SHP77 (cell line): Measurements from ENCODE around the gene CTBP2.
A peak's percentile ranks its signal among the peaks of the same experiment; 100 is the strongest.

Experiments used
- DNase-seq, 2 experiments: peaks; one replicate each; lab custom pipeline; 2025; lab: John Stamatoyannopoulos, UW

Gene CTBP2

DNA sequence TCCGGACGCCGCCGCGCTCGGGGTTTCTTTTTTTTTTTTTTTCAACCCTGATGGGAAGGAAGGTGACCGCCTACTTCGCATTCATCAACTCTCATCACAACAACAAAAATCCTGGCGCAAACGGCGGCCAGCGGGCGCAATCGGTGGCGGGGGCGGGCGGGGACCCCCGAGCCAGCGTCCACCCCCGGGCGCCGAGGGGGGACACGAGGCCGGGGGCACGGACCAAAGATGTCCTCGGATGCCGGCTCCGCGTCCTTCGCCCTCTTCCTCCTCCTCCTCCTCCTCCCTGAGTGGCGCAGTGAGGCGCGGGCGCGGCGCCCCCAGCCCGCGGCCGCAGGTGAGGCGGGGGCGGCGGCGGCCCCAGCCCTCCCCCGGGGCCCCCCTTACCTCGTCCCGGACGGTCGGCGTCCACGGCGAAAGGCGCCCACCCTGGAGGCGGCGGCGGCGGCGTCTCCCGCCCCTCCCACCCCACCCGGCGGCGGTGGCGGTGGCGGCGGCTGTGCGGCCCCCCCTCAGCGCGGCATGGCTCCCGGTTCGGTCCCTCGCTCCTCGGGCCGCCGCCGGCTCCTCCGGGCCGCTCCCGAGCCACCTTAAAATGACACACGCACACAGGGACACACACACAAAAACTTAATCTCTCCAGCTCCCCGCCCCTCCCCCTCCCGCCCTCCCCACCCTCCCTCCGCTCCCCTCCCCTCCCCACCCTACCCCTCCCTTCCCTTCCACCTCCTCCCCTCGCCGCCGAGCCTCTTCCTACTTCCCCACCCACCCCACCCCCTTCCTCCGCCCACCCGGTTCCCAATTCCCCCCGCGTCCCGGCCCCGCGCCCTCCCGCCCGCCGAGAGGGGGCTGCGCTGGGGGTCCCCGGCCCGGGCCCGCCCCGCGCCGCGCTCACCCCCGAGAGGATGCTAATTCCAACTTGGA is at the start of gene CTBP2:
Gene CTBP2 (minus strand): TSS at position 632 of the 924 bp plus-strand sequence.
- peak in 1 of 2 experiments; percentile 49 for DNase-seq

DNA sequence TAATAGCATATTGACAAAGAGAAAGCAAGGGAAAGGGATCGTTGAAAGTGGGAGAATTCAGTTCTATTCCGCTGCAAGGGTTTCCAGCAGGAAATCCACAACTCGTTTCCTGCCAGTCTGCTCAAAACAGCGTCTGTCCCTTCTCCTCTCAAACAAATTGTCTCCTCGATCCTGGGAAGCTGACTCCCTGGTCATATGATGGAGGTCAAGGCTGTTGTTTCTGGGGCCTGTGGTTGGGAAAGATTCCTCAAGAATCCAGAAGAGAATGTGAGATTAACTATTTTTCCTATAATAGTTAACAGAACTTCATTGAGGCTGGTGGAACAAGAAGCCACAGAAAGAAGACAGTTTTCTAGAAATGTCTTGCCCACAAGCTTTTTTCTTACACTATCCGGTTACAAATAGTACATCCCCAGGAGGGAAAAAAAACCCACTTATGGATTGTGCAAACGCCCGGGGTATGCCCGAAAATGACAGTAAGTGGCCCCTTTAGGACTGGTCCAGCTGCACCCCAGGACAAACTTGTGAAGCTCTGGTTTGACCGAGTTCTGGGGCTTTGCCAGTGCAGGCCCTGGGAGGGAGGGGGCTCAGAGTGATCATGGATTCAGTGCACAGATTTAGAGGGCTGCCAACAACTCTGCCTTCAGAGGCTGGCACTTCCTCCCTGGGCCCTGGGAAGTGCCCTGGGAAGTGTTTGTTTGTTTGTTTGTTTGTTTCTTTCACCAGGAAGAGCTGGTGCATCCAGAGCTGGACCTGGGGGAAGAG is 49.4 kb upstream of the CTBP2 start:
- no peak for DNase-seq

DNA sequence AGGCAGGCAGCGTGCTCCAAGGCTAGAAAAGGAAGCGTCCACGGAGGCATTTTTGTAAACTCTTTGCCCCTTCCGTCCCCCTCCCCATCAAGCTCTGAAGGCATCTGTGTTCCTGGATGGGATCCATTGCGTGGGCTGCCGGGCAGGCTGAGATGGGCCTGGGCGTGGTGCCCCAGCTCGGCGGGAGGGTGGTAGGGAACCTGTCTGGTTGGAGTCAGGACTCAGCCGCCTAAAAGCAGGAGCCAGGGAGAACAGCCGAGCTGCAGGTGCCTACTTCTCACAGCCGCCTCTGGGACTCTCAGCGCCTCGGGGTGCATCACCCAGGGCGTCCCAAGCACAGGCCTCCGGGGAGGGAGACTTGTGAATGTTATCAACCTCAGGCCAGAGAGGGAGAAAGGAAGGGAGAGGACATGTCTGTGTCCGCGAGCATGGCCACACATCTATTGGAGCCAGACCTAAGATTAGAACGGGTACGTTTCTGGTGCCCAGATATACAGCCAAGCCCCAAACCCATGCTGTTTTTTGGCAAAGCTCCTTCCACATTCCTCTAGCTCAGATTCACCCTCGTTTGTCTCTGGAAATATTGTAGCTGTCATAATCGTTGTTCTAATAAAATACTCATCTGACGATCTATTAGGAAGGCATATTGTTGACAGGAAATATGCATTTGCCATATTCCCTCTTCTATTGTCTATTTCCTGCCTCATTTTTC is 48.6 kb upstream of the CTBP2 start:
- no peak for DNase-seq

DNA sequence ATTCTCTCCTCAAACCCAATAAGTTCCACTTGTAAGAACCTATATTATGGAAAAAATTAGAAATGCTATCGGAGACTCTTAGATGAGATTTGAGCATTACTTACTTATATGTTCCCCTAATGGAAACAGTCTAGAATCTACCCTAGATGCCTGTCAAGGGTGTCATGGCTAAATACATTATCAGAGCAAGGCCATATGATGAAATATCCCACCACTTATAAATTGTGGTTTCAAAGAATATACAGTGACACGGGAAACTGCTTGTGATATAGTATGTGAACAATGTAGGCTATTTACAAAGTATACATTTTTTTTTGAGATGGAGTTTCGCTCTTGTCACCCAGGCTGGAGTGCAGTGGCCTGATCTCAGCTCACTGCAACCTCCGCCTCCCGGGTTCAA is 46.3 kb upstream of the CTBP2 start:
- no peak for DNase-seq

DNA sequence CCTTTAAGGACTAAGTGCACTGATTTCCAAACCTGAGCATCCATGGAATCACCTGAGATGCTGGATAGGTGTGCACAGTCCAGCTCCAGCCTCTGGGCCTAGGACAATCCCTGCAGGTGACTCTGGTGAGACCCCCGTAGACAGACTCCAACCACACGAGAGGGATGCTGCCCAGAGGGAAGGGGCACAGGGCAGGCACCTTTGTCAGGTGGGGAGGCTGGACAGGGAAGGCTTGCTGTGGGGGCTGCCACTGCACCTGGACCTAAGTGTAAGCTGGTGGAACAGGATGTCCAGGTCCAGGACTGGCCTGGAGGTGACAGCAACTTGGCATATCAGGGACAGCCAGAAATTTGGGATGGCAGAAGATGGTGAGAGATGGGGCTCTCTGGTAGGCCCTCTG is 45.1 kb upstream of the CTBP2 start:
- no peak for DNase-seq

DNA sequence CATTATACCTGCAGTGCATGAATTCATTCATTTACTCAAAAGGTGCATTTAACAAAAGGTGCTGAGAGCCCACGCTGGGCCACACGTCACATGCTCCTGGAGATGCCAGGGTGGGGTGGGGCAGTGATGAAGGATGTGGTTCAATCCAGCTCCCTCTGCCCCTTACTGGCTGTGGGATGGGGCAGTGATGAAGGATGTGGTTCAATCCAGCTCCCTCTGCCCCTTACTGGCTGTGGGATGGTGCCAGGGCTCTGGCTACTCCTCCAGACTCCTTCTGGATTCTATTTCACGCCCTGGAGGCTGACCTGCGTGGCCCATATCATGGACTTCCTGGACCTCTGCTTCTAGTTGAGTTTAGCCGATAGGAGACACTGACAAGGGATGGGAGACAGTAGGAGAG is 44.0 kb upstream of the CTBP2 start:
- DNase-seq = no peak

DNA sequence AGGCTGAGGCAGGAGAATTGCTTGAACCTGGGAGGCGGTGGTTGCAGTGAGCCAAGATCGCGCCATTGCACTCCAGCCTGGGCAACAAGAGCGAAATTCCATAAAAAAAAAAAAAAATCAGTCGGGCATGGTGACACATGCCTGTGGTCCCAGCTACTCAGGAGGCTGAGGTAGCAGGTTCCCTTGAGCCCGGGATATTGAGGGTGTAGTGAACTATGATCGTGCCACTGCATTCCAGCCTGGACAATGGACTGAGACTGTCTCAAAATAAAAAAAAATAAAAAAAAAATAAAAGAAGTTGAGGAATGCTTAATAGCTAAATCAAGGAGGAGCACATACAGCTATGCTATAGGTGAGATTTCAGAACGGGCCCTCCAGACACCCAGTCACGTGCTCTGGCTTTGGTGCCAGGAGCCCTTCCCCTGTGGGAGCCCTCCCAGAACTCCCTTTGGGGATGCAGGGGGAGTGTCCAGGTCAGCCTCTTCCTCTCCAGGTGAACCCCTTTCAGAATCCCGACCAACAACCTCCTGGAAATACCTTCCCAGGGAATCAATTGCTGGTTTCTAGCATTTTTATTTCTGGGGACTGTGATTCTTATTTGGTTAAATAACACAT is 42.9 kb upstream of the CTBP2 start:
- DNase-seq = no peak

DNA sequence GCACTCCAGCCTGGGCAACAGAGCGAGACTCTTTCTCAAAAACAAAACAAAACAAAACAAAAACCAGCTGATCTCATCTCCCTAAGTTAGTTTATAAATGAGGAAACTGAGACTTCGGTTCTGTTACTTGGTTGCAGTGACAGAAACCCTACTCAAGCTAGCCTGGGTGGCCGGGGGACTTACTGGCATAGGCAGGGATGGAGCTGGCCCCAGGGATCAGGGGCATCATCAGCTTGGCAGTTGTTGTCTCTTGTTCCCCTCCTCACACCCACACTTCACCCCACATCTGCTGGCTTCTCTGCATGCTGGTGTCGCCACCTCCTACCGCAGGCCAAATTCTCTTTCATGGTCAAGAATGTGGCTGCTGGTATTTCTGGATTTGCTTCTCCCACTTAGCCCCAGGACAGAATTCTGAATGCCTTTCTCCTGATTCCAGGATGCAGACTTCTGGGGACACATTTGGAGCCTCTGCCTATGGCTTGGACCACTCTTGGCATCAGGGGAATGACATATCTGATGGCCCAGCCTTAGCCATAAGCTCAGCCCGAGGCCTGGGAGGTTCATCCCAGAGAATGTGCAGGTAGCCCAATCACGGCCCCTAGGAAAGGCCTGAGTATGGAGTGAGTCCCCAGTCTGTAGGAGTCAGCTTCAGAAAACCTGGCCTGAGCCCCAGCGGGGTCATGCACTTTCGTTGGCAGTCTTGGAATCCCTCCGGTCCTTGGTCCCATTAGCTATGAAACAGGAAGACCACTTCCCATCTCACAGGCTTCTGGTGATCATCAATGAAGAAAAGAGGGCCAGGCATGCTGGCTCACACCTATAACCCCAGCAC is 41.6 kb upstream of the CTBP2 start:
- DNase-seq = no peak

DNA sequence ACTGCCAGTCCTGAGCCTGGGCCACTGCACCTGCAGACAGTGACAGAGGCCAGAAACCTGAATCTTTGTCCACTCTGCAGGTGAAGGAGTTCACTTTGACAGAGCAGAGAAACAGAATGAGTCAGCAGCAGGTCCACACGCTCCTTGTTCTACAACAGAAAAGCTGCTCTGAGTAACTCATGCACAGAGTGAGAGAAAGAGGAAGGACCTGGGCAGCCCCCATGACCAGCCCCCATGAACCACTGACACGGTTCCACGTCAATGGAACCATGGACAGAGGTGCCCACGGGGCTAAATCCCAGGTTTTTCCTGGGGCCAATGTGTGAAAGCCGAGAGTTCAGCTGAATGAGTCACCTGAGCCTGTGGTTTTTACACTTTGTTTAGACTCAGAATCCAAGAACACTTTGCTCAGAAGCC is 40.8 kb upstream of the CTBP2 start:
- DNase-seq = no peak

DNA sequence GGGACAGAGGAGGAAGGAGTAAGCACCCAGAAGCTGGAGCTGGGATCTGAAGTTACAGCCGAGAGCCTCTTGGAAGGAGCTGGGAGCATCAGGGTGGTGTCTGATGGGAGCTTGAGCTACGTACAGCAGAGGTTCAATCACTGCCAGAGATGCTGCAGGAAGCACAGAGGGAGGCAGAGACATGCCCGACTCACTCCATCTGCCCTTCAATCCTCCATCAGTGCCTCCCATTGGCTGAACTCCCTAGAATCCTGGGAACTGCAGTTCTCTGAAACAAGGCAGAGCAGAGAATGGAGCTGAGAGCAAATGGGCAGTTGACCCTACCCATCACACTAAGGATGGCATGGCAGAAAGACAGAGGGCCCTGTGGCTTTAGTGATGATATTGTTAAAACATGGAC is 40.0 kb upstream of the CTBP2 start:
- DNase-seq = no peak

DNA sequence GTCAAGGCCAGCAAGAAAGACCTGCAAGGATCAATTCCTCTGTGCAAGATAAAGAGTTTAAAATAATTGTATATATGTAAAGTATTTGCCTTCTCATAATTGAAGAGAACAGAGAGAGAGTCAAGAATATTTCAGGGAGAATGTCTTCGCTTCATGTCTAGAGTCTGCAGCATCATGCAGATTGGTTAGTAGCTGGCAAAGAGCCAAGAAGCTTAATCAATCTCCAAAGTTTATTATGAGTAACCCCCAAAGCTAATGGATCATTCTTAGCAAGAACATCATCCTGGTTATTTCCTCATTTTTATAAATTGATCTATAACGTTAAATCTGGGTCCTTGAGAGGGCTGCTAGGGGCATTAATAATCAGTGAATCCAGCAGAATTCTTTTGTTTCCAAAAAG is 38.9 kb upstream of the CTBP2 start:
- DNase-seq = no peak

DNA sequence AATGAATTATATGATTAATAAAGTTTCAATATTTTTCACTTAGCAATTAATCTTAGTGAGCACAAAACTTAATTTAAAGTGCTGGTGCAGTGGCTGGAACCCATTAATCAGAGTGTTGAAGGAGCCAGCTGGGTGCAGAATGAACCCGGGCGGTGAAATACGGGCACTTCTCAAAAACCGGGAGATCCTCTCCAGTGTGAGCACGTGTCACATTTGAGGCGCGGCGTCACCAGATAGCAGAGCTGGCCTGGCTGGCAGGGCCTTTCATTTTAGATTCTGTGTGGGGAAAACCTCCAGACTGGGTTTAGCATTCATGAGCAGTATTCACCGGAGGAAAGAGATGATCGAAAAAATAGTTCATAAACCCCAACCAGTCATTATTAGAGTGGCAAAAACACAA is 34.5 kb upstream of the CTBP2 start:
- DNase-seq = no peak

DNA sequence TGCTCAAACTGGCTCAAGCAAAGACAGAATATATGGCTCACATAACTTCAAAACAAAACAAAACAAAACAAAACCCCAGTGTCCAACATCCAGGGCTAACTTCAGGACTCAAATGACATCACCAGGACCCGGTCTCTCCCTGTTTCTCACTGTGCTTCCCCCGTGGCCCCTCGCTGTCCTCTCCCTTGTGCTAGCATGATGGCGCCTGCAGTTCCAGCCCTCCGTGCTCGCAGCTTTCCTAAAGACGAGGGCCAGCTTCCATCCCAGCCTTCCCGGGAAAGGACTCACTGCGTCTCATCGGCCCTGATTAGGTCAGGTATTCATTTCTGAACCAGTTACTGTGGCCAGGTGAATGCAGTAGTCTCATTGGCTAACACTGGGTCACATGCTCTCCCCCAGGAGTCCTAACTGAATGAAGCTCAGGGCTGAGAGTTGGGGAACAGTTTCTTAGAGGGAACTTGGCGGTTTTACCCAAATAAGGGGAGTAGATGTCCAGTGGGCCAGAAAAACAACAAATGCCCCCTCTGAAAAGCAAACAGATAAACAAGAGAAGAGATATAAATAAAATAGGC is 33.0 kb upstream of the CTBP2 start:
- no peak for DNase-seq

DNA sequence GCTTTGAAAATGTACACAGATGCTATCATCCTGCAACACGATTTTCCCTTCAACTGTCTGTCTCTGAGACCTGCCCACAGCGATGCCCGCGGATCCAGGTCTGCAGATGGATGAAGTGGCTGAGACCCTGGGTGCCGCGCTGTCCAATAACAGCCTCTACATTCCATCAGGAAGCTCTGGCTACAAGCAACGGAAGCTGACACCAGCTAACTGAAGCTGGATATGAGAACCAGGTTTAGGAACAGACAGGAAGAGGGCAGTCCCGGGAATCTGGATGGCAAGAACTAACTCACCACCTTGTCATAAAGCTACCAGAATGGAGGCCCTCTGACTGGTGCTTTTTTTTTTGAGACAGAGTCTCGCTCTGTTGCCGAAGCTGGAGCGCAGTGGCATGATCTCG is 32.3 kb upstream of the CTBP2 start:
- DNase-seq = no peak

DNA sequence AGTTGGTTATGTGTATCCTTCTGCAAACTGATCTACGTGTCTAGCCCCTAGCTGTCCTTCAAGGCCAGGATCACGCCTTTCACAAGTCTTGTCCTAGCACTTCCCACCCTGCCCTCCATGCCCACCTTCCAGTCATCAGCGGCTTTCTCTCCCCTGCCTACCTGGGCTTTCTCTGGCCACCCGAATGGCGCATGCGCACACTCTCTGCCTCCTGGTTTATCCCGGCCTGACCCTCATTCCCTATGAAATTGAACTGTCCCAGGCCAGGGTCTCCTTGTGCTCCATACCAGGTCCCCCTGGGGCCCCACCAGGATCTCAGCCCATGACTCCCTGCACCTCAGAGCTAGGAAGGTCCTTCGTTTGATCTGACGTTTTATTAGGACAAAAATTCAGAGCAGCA is 31.6 kb upstream of the CTBP2 start:
- no peak for DNase-seq

DNA sequence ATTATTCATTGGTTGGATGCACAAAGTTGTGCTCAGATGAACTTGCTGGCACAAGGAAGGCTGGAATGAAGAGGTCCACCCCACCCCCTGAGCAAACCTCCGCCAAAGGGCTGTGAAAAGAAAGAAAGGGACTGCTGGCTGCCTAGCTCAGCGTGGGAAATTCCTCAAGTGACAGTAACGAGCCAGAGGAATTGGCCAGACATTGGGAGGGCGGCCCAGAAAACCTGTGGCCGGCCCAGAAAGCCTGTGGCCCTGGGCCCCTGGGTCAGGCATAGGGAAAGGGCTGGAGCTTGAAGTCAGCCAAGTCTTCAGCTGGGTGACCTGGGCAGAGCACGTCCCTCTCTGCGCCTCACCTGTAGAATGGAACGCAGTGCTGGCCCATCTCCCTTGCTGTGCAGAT is 30.6 kb upstream of the CTBP2 start:
- DNase-seq = no peak

DNA sequence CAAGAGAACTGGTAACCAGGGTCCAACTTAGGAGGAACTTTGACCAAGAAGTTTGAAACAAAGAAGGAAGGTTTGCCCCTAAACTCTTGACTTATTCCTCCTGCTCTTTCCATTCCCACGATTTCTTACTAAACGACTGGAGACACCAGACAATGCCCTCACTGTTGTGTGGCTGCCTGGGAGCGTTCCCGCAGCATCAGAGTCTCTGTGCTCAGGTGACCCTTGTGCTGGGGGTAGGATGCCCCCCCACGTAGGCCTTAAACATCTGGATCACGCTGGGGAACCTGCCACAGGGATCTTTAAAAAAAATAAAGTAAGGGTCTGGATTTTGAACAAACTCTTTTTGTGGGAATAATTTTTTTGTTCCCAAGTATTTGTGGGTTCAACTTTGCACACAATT is 30.1 kb upstream of the CTBP2 start:
- no peak for DNase-seq

DNA sequence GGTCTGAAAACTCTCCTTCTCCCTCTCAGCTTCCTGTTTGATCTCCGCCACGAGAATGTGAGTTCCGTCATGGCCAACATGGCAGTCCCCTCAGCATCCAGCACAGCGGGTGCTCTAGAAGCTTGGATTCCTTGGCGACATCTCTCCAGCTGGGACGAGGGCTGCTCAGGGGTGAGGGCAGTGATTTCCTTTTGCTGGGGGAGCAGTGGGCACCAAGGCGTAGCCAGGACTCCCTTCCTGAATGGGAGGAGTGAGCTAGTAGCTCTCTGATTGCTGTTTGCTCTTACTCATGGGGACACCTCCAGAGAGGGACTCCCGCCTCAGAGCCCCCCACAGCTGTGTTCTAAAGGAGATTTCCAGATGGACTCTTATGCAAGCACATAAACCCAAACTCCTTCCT is 28.8 kb upstream of the CTBP2 start:
- DNase-seq = no peak

DNA sequence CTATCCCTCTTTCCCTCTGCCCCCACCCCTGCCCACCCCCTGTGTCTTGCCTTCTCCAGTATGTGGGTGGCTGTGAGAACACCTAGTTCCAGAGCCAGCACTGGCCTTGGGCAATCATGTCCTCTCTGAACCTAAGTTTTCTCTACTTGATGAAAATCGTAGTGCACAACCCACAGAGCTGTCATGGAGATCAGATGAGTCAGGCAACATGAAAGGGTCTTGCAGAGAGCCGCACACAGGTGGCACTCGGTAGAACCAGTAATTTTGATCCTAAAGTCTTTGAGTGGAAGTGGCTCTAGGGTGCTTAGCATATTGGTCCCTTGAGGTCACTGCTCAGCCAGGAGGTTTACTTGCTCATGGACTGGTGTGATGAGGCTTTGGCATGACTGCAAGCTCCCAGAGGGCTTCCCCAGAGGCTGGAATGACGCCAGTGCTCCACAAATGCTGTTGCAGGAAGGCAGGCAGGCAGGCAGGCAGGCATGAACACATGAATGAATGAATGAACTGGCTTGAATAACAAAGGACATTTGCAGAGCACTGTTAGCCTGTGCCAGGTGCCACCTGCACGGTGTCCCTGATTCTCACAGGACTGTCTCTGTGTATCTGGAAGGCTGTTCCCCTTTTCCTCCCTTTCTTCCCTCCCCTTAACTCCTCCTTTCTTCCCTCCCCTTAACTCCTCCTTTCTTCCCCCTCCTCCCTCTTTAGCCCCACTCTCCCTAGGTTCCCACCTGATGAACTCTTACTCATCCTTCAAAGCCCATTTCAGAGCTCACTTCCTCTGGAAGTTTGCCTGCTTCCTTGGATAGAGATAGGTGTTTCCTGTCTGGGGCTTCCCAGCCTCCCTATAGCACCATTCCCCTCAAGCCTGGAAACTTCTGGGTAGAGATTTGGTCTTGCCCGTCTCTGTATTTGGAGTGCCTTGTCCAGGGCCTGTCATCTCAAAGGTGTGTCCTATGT is 27.2 kb upstream of the CTBP2 start:
- DNase-seq = no peak
